ENCODE measurements around the gene COBL.
"Not testable (repeated sequence)": the region's sequence is repeated elsewhere in the genome, so short reads cannot be mapped to it uniquely, and the experiment has no call there.

The COBL gene

GRCh38 chr7:51007551-51008505 is 308.8 kb downstream of the COBL start:
- DNase-seq (ENCODE audit: low read depth in 2 of 2): no peak

GRCh38 chr7:51006483-51007235 is 309.9 kb downstream of the COBL start:
- no peak for DNase-seq (ENCODE audit: low read depth in 2 of 2)

GRCh38 chr7:51005074-51005473 is 311.5 kb downstream of the COBL start:
- no peak for DNase-seq (ENCODE audit: low read depth in 2 of 2)

- DNase-seq (ENCODE audit: low read depth in 2 of 2): no peak
Measured at GRCh38 chr7:51000956-51001355, 315.7 kb downstream of the COBL start.

GRCh38 chr7:50994753-50995319 is 321.8 kb downstream of the COBL start:
- DNase-seq (ENCODE audit: low read depth in 2 of 2): no peak

GRCh38 chr7:50990214-50990613 is 326.4 kb downstream of the COBL start:
- DNase-seq (ENCODE audit: low read depth in 2 of 2): not testable (repeated sequence)

- DNase-seq (ENCODE audit: low read depth in 2 of 2): no peak
Measured at GRCh38 chr7:50988988-50989387, 327.6 kb downstream of the COBL start.

- DNase-seq (ENCODE audit: low read depth in 2 of 2): no peak
Measured at GRCh38 chr7:50988465-50988864, 328.1 kb downstream of the COBL start.

GRCh38 chr7:50985096-50985495 is 331.5 kb downstream of the COBL start:
- no peak for DNase-seq (ENCODE audit: low read depth in 2 of 2)

- no peak for DNase-seq (ENCODE audit: low read depth in 2 of 2)
Measured at GRCh38 chr7:50983850-50984249, 332.8 kb downstream of the COBL start.

GRCh38 chr7:50982626-50983025 is 334.0 kb downstream of the COBL start:
- no peak for DNase-seq (ENCODE audit: low read depth in 2 of 2)

- DNase-seq (ENCODE audit: low read depth in 2 of 2): no peak
Measured at GRCh38 chr7:50981743-50982142, 334.9 kb downstream of the COBL start.

- DNase-seq (ENCODE audit: low read depth in 2 of 2): no peak
Measured at GRCh38 chr7:50980411-50980810, 336.2 kb downstream of the COBL start.

GRCh38 chr7:50978633-50979215 is 337.9 kb downstream of the COBL start:
- no peak for DNase-seq (ENCODE audit: low read depth in 2 of 2)

- DNase-seq (ENCODE audit: low read depth in 2 of 2): no peak
Measured at GRCh38 chr7:50977421-50977820, 339.2 kb downstream of the COBL start.

GRCh38 chr7:50976064-50976463 is 340.5 kb downstream of the COBL start:
- no peak for DNase-seq (ENCODE audit: low read depth in 2 of 2)

- DNase-seq (ENCODE audit: low read depth in 2 of 2): no peak
Measured at GRCh38 chr7:50974240-50974639, 342.4 kb downstream of the COBL start.

- no peak for DNase-seq (ENCODE audit: low read depth in 2 of 2)
Measured at GRCh38 chr7:50973814-50974213, 342.8 kb downstream of the COBL start.

- DNase-seq (ENCODE audit: low read depth in 2 of 2): no peak
Measured at GRCh38 chr7:50970092-50970491, 346.5 kb downstream of the COBL start.

Data from stimulated activated CD4-positive, alpha-beta T cell treated with anti-CD3 and anti-CD28 coated beads, Interleukin-15, amount 100 ng/mL, for 48 hours (primary cell).